Retinal pigment epithelial cell (primary cell): ENCODE data around the gene SHKBP1.

Experiments used
- DNase-seq: peaks from one replicate; pipeline ENCODE4 v3.0.0-alpha.2; 2010; ENCODE audit warnings: low read depth
- H3K4me3 ChIP-seq: 2 replicates; pipeline ENCODE4 v1.5.1; 2011; ENCODE audit warnings: mild to moderate bottlenecking, low read length, control low read depth, moderate library complexity
- CTCF ChIP-seq: conservative IDR thresholded peaks from 2 replicates; pipeline ENCODE4 v1.5.1; 2011; ENCODE audit warnings: low read depth, low read length, control low read depth, inconsistent platforms

Gene SHKBP1

GRCh38 chr19:40613690-40614621 lies 37.3 kb downstream of the SHKBP1 start:
- TF ChIP-seq CTCF = no peak
- DNase-seq = no peak
- peak overlapping the region; percentile 78 for H3K4me3 ChIP-seq

GRCh38 chr19:40614622-40615411 lies 38.1 kb downstream of the SHKBP1 start:
- DNase-seq = peak; percentile 89
- H3K4me3 ChIP-seq = peak overlapping the region; percentile 78
- no peak for TF ChIP-seq CTCF

DNA sequence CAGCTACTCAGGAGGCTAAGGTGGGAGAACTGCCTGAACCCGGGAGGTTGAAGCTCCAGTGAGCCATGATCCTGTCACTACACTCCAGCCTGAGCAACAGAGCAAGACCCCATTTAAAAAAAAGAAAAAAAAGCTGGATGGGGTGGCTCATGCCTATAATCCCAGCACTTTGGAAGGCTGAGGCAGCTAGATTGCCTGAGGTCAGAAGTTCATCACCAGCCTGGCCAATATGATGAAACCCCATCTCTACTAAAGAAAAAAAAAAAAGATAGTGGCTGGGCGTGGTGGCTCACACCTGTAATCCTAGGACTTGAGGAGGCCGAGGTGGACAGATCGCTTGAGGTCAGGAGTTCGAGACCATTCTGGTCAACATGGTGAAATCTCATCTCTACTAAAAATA lies 39.5 kb downstream of the SHKBP1 start:
- no peak overlapping the region for H3K4me3 ChIP-seq
- TF ChIP-seq CTCF = no peak

GRCh38 chr19:40616941-40617340 lies 40.3 kb downstream of the SHKBP1 start:
- no peak for TF ChIP-seq CTCF
- H3K4me3 ChIP-seq = no peak overlapping the region
- DNase-seq = no peak

More for the DNA sequence above, 39.5 kb downstream of the SHKBP1 start:
- no peak for DNase-seq

DNA sequence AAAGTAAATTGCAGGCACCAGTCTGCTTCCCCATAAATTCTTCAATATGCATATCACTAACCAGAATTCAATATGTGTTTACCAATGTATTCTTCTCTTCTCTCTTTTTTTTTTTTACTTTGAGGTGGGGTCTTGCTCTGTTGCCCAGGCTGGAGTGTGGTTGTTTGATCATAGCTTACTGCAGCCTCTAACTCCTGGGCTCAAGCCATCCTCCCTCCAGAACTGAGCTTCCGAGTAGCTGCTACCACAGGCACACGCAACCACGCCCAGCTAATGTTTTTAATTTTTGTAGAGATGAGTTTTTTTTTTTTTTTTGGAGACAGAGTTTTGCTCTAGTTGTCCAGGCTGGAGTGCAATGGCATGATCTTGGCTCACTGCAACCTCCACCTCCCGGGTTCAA lies 41.3 kb downstream of the SHKBP1 start:
- no peak overlapping the region for H3K4me3 ChIP-seq
- no peak for DNase-seq
- TF ChIP-seq CTCF = no peak

GRCh38 chr19:40619333-40620160 lies 42.9 kb downstream of the SHKBP1 start:
- TF ChIP-seq CTCF = no peak
- no peak overlapping the region for H3K4me3 ChIP-seq
- DNase-seq = no peak
